Effector memory CD8-positive, alpha-beta T cell (primary cell): ENCODE data around the gene LATS2.

Experiments
- ATAC-seq: fragments of 150-1000 bp; cut with Tn5 transposase; replicated peaks from 2 replicates; pipeline ENCODE4 v1.10.0; 2021; ENCODE audit warnings: mild to moderate bottlenecking, moderate library complexity
- DNase-seq, 3 experiments: peaks; one replicate each; pipeline ENCODE4 v3.0.0; 2021
- H3K27ac Mint-ChIP-seq, 2 donors: one replicate each; pipeline ENCODE4 v1.8.0; 2022; ENCODE audit warnings: mild to moderate bottlenecking in 2 of 2, mixed read lengths in 2 of 2, moderate library complexity in 2 of 2
- H3K27me3 Mint-ChIP-seq, 2 donors: one replicate each; pipeline ENCODE4 v1.8.0; 2022; ENCODE audit warnings: mixed read lengths in 2 of 2
- H3K36me3 Mint-ChIP-seq: one replicate; pipeline ENCODE4 v1.8.0; 2022; ENCODE audit warnings: mild to moderate bottlenecking, moderate library complexity, mixed read lengths; ENCODE audit not compliant: insufficient read depth
- H3K4me1 Mint-ChIP-seq, 2 donors: one replicate each; pipeline ENCODE4 v1.8.0; 2022; ENCODE audit warnings: low read depth in 2 of 2, mixed read lengths in 2 of 2
- H3K4me3 Mint-ChIP-seq, 2 donors: one replicate each; pipeline ENCODE4 v1.8.0; 2022; ENCODE audit warnings: mild to moderate bottlenecking in 2 of 2, mixed read lengths in 2 of 2, moderate library complexity in 2 of 2
- H3K9me3 Mint-ChIP-seq, 2 donors: one replicate each; pipeline ENCODE4 v1.8.0; 2022; ENCODE audit warnings: mixed read lengths in 2 of 2

The LATS2 gene

GRCh38 chr13:21048901-21049698, 12.3 kb downstream of the LATS2 start:
- peaks cover 3 to 32% of the 10 kb centered on the region in 2 donors for H3K4me1 Mint-ChIP-seq
- DNase-seq, result no peak
- peaks cover 11% of the 10 kb centered on the region for H3K36me3 Mint-ChIP-seq
- no peaks in the 10 kb centered on the region for H3K9me3 Mint-ChIP-seq
- ATAC-seq, result no peak
- peak overlapping the region in 1 of 2 donors; percentile 23 for H3K27ac Mint-ChIP-seq
- H3K4me3 Mint-ChIP-seq, result no peak overlapping the region
- H3K27me3 Mint-ChIP-seq, result no peaks in the 10 kb centered on the region

- H3K9me3 Mint-ChIP-seq, result no peaks in the 10 kb centered on the region
- peaks cover 0 to 30% of the 10 kb centered on the region in 2 donors for H3K4me1 Mint-ChIP-seq
- ATAC-seq (no peak), DNase-seq (no peak)
- H3K27ac Mint-ChIP-seq, result no peak overlapping the region
- H3K36me3 Mint-ChIP-seq, result peaks cover 18% of the 10 kb centered on the region
- H3K4me3 Mint-ChIP-seq, result no peak overlapping the region
- no peaks in the 10 kb centered on the region for H3K27me3 Mint-ChIP-seq
Observed at GRCh38 chr13:21047591-21048282, 13.6 kb downstream of the LATS2 start.

- Mint-ChIP-seq H3K27ac (no peak overlapping the region), H3K36me3 (peaks cover 17% of the 10 kb centered on the region), H3K27me3 (no peaks in the 10 kb centered on the region), H3K4me3 (no peak overlapping the region), H3K4me1 (peaks cover 0 to 30% of the 10 kb centered on the region in 2 donors), H3K9me3 (no peaks in the 10 kb centered on the region)
- DNase-seq, result no peak
- no peak for ATAC-seq
Observed at GRCh38 chr13:21047087-21047486, 14.3 kb downstream of the LATS2 start.

GRCh38 chr13:21046203-21046602, 15.2 kb downstream of the LATS2 start:
- no peak overlapping the region for H3K27ac Mint-ChIP-seq
- ATAC-seq, result no peak

GRCh38 chr13:21045100-21045499, 16.3 kb downstream of the LATS2 start:
- ATAC-seq, result no peak
- Mint-ChIP-seq H3K27ac (no peak overlapping the region), H3K9me3 (no peaks in the 10 kb centered on the region), H3K36me3 (peaks cover 19% of the 10 kb centered on the region), H3K27me3 (no peaks in the 10 kb centered on the region), H3K4me1 (peaks cover 0 to 19% of the 10 kb centered on the region in 2 donors), H3K4me3 (no peak overlapping the region)
- no peak for DNase-seq

More at GRCh38 chr13:21046203-21046602, 15.2 kb downstream of the LATS2 start:
- Mint-ChIP-seq H3K4me3 (no peak overlapping the region), H3K4me1 (peaks cover 0 to 27% of the 10 kb centered on the region in 2 donors), H3K36me3 (peaks cover 18% of the 10 kb centered on the region), H3K27me3 (no peaks in the 10 kb centered on the region), H3K9me3 (no peaks in the 10 kb centered on the region)
- DNase-seq, result no peak

- no peak overlapping the region for H3K4me3 Mint-ChIP-seq
- H3K27me3 Mint-ChIP-seq, result no peaks in the 10 kb centered on the region
- ATAC-seq (no peak), DNase-seq (no peak)
- H3K27ac Mint-ChIP-seq, result peak overlapping the region in 1 of 2 donors; percentile 35
- H3K9me3 Mint-ChIP-seq, result no peaks in the 10 kb centered on the region
- peaks cover 7 to 14% of the 10 kb centered on the region in 2 donors for H3K4me1 Mint-ChIP-seq
- peaks cover 21% of the 10 kb centered on the region for H3K36me3 Mint-ChIP-seq
Observed at GRCh38 chr13:21043898-21044297, 17.5 kb downstream of the LATS2 start.

GRCh38 chr13:21040120-21040826, 21.1 kb downstream of the LATS2 start:
- Mint-ChIP-seq H3K4me1 (peaks cover 9 to 14% of the 10 kb centered on the region in 2 donors), H3K36me3 (peaks cover 21% of the 10 kb centered on the region), H3K4me3 (no peak overlapping the region), H3K27ac (no peak overlapping the region), H3K27me3 (no peaks in the 10 kb centered on the region), H3K9me3 (no peaks in the 10 kb centered on the region)
- ATAC-seq (no peak), DNase-seq (no peak)

- Mint-ChIP-seq H3K9me3 (no peaks in the 10 kb centered on the region), H3K36me3 (peaks cover 22% of the 10 kb centered on the region), H3K4me3 (no peak overlapping the region), H3K27ac (peak overlapping the region; percentile 82 to 85), H3K4me1 (peaks cover 11 to 16% of the 10 kb centered on the region in 2 donors), H3K27me3 (no peaks in the 10 kb centered on the region)
- ATAC-seq (no peak), DNase-seq (no peak)
Observed at GRCh38 chr13:21039097-21039800, 22.1 kb downstream of the LATS2 start.

- no peak overlapping the region for H3K4me3 Mint-ChIP-seq
- no peak overlapping the region for H3K27ac Mint-ChIP-seq
- H3K9me3 Mint-ChIP-seq, result no peaks in the 10 kb centered on the region
- peaks cover 11 to 18% of the 10 kb centered on the region in 2 donors for H3K4me1 Mint-ChIP-seq
- H3K27me3 Mint-ChIP-seq, result no peaks in the 10 kb centered on the region
- ATAC-seq (no peak), DNase-seq (no peak)
- peaks cover 16% of the 10 kb centered on the region for H3K36me3 Mint-ChIP-seq
Observed at GRCh38 chr13:21037656-21038055, 23.7 kb downstream of the LATS2 start.

GRCh38 chr13:21035498-21035897, 25.9 kb downstream of the LATS2 start:
- H3K4me3 Mint-ChIP-seq, result no peak overlapping the region
- H3K27me3 Mint-ChIP-seq, result no peaks in the 10 kb centered on the region
- no peak for ATAC-seq
- DNase-seq, result no peak
- H3K4me1 Mint-ChIP-seq, result peaks cover 11 to 18% of the 10 kb centered on the region in 2 donors
- peak overlapping the region; percentile 0 to 49 for H3K27ac Mint-ChIP-seq
- no peaks in the 10 kb centered on the region for H3K9me3 Mint-ChIP-seq
- H3K36me3 Mint-ChIP-seq, result peaks cover 13% of the 10 kb centered on the region

GRCh38 chr13:21034603-21035191, 26.7 kb downstream of the LATS2 start:
- Mint-ChIP-seq H3K4me3 (no peak overlapping the region), H3K27me3 (no peaks in the 10 kb centered on the region), H3K9me3 (no peaks in the 10 kb centered on the region), H3K4me1 (peaks cover 11 to 18% of the 10 kb centered on the region in 2 donors), H3K36me3 (peaks cover 9% of the 10 kb centered on the region), H3K27ac (peak overlapping the region in 1 of 2 donors; percentile 30)
- ATAC-seq, result peak; percentile 27
- no peak for DNase-seq

GRCh38 chr13:21033856-21034602, 27.4 kb downstream of the LATS2 start:
- Mint-ChIP-seq H3K36me3 (peaks cover 9% of the 10 kb centered on the region), H3K4me3 (no peak overlapping the region), H3K27me3 (no peaks in the 10 kb centered on the region), H3K4me1 (peaks cover 6 to 13% of the 10 kb centered on the region in 2 donors), H3K27ac (peak overlapping the region in 1 of 2 donors; percentile 30), H3K9me3 (no peaks in the 10 kb centered on the region)
- no peak for DNase-seq
- no peak for ATAC-seq
